Colonic mucosa (tissue), 4 donors: ENCODE results near the gene CLEC18C. TPM values are rescaled to one million over a fixed set of nuclear protein-coding genes. Genes with fewer than 3 reads are reported as not detected.
"Not testable (repeated sequence)": the region's sequence is repeated elsewhere in the genome, so short reads cannot be mapped to it uniquely, and the experiment has no call there.

Experiments used
- DNase-seq: peaks from one replicate; pipeline ENCODE4 v3.0.0-alpha.2; 2020
- H3K27ac ChIP-seq: fragments of 200-600 bp; one replicate; pipeline ENCODE4 v1.8.0; 2021
- H3K27me3 ChIP-seq: fragments of 200-600 bp; one replicate; pipeline ENCODE4 v1.8.0; 2021
- H3K36me3 ChIP-seq: fragments of 200-600 bp; one replicate; pipeline ENCODE4 v1.8.0; 2021
- H3K4me1 ChIP-seq: fragments of 200-600 bp; one replicate; pipeline ENCODE4 v1.8.0; 2021; ENCODE audit warnings: mild to moderate bottlenecking
- H3K4me3 ChIP-seq: fragments of 200-600 bp; one replicate; pipeline ENCODE4 v1.8.0; 2021
- H3K9ac ChIP-seq, 2 donors: one replicate each; pipeline ENCODE4 v1.7.0; 2013; ENCODE audit warnings: control low read depth in 2 of 2, low read depth in 2 of 2, low read length in 2 of 2
- H3K9me3 ChIP-seq: fragments of 200-600 bp; one replicate; pipeline ENCODE4 v1.8.0; 2021
- CTCF ChIP-seq: fragments of 200-600 bp; IDR thresholded peaks from one replicate; pipeline ENCODE4 v1.8.0; 2022; ENCODE audit warnings: antibody characterized with exemption, mild to moderate bottlenecking
- intact Hi-C: fragments of 100-400 bp; cut with DNase I; formaldehyde crosslinking; loops from one replicate; pipeline ENCODE4 v1.14.1; 2022
- total RNA-seq, 2 donors: library from RNA; stranded (reverse); fragmentation: NEBNext Ultra II Directional in 1 of 2; extraction: Animal tissue kit (Norgen Biotek cat#: 25700) in 1 of 2; gene quantifications; one replicate each; pipeline ENCODE4 v1.2.1, GENCODE V29; 2021
- donor health status: healthy.
- donor health status: DM: no; HTN: no; CAD: no.
- donor health status: DM: no; HTN: no; CAD: no.

Gene CLEC18C
- total RNA-seq, 2 donors from 2014 or later = 0.10 to 0.35 TPM

- no peaks in the 10 kb centered on the region for H3K27me3 ChIP-seq
- intact Hi-C loops = no loop called here
- no peaks in the 10 kb centered on the region for H3K4me1 ChIP-seq
- no peak overlapping the region for H3K4me3 ChIP-seq
- no peak for TF ChIP-seq CTCF
- peaks cover 26% of the 10 kb centered on the region for H3K36me3 ChIP-seq
- no peak overlapping the region for H3K27ac ChIP-seq
- H3K9ac ChIP-seq = no peak overlapping the region
- DNase-seq = no peak
- no peaks in the 10 kb centered on the region for H3K9me3 ChIP-seq
Observed at GRCh38 chr16:70151391-70151790, 22.2 kb upstream of the CLEC18C start.

- peak; percentile 49 for DNase-seq
- intact Hi-C loops = no loop called here
- no peaks in the 10 kb centered on the region for H3K9me3 ChIP-seq
- H3K27me3 ChIP-seq = no peaks in the 10 kb centered on the region
- peak overlapping the region; percentile 44 for H3K27ac ChIP-seq
- H3K4me3 ChIP-seq = no peak overlapping the region
- no peaks in the 10 kb centered on the region for H3K4me1 ChIP-seq
- peaks cover 32% of the 10 kb centered on the region for H3K36me3 ChIP-seq
- TF ChIP-seq CTCF = no peak
- H3K9ac ChIP-seq = no peak overlapping the region
Observed at GRCh38 chr16:70151941-70152509, 21.6 kb upstream of the CLEC18C start.

GRCh38 chr16:70152578-70153302, 20.8 kb upstream of the CLEC18C start:
- Histone ChIP-seq H3K4me3 (no peak overlapping the region), H3K9ac (peak overlapping the region in 1 of 2 donors; percentile 66), H3K27me3 (no peaks in the 10 kb centered on the region), H3K36me3 (peaks cover 39% of the 10 kb centered on the region), H3K9me3 (no peaks in the 10 kb centered on the region), H3K4me1 (no peaks in the 10 kb centered on the region), H3K27ac (peak overlapping the region; percentile 44)
- TF ChIP-seq CTCF = no peak
- no peak for DNase-seq
- intact Hi-C loops = no loop called here

- H3K9ac ChIP-seq, H3K27me3 ChIP-seq, H3K27ac ChIP-seq, H3K9me3 ChIP-seq, H3K4me3 ChIP-seq, DNase-seq, intact Hi-C loops, H3K4me1 ChIP-seq: not testable (repeated sequence)
- H3K36me3 ChIP-seq = peaks cover 44% of the 10 kb centered on the region
Observed at GRCh38 chr16:70154736-70155135, 18.9 kb upstream of the CLEC18C start.

GRCh38 chr16:70156207-70156978, 17.2 kb upstream of the CLEC18C start:
- H3K4me1 ChIP-seq = no peaks in the 10 kb centered on the region
- H3K9me3 ChIP-seq = no peaks in the 10 kb centered on the region
- no peak overlapping the region for H3K9ac ChIP-seq
- no peak overlapping the region for H3K4me3 ChIP-seq
- peaks cover 42% of the 10 kb centered on the region for H3K36me3 ChIP-seq
- TF ChIP-seq CTCF = no peak
- no peaks in the 10 kb centered on the region for H3K27me3 ChIP-seq
- intact Hi-C loops = no loop called here
- DNase-seq = no peak
- no peak overlapping the region for H3K27ac ChIP-seq
